Measurements from ENCODE around the gene DENND5B.
"Not testable (repeated sequence)": the region's sequence is repeated elsewhere in the genome, so short reads cannot be mapped to it uniquely, and the experiment has no call there.

DENND5B gene

DNA sequence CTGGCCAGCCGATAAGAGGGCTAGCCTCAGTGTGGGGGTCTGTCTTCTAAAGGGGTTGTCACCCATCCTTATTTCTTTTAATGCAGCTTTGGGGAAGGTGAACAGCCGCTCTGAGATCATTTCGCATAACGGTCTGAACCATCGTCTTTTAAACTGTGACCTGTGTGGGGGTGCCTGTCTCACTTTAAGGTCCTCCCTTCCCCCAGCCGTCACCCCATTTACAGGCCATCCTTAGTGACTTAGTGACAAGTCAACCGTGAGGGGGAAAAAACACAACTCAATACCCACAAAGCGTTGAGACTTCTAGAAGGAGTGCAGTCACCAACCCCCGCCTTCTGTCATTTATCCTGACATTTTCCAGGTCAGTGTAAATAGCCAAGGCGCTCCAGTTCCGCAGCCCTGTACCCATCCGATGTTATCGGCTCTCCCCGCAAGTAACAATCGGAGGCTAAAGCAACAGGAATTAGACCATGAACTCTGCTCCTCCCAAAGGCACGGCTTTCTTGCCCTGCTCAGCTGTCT lies 505 bp upstream of the DENND5B start:
- DNase-seq (ENCODE audit: low read depth in 3 of 3): peak in 1 of 3 donors; percentile 1

GRCh38 chr12:31589904-31590641 lies 863 bp downstream of the DENND5B start:
- peak in 1 of 3 donors; percentile 5 for DNase-seq (ENCODE audit: low read depth in 3 of 3)

DNA sequence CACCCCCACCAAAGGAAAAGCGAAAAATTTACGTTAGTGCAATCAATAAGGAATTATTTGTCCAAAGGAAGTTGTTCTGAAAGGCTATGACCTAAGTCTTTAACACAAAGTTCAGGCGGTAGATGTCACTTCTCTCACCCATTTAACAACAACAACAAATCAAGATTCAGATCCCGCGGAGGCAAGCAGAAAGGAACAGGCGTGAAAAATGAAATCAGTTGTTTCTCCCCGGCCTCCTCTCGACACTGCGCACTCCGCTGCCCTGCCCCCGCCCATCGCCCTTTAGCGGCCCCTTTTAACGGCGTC lies 1.4 kb downstream of the DENND5B start:
- peak in 1 of 3 donors; percentile 15 for DNase-seq (ENCODE audit: low read depth in 3 of 3)

- no peak for DNase-seq (ENCODE audit: low read depth in 3 of 3)
Measured at GRCh38 chr12:31588976-31589375, 2.0 kb downstream of the DENND5B start.

DNA sequence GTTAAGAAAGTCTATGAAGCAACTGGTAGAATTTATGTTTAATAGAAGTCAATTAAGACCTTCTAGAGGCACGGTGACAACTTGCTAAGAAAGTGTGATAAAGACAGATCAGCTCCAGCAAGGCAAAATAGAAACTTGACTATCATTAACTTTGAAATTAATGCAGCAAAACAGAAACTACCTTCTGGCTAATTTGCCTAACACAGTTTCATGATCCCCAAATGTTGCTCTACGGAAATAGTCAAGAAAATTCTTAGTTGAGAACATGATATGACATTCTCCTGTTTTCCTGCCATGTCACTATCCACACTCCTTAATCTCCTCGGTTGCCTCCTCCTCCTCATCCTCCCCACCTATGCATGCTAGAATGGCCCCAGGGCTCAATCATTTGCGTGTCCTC lies 4.2 kb downstream of the DENND5B start:
- DNase-seq (ENCODE audit: low read depth in 3 of 3): no peak

DNA sequence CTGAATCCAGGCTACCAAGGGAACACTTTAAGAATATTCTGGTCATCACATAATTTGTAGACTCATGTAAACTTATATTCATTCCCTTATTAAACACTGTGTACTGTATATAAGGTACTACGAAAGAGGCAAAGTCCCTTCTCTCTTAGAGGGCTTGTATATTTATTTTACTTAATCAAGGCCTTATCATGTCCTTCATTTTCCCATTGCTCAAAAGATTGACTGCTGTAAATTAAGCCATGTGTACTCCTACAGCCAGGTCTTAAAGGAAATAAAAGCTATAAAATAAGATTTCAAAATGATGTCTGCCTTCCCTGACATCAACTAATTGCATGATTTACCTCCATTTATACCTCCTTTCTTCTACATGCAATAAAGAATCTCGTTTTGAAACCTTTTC lies 5.0 kb downstream of the DENND5B start:
- DNase-seq (ENCODE audit: low read depth in 3 of 3): no peak

DNA sequence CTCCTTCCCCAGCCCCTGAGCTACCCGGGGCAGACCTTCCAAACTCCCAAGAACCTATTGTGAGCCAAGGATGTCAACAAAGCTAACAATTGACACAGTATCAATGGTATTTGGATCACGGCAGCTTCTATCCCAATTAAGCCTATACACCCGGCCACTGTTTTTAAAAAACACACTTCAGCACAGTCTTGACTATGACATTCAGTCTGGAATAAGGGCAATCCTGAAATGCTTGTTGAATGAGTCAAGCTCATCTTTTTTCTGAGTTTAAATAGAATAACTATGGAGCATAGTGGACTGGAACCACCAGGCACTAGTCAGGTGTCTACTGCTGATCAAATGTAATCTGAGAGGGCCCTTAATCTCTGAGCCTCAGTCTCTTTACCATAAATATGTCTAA lies 5.7 kb downstream of the DENND5B start:
- no peak for DNase-seq (ENCODE audit: low read depth in 3 of 3)

- DNase-seq (ENCODE audit: low read depth in 3 of 3): no peak
Measured at GRCh38 chr12:31584782-31585181, 6.2 kb downstream of the DENND5B start.

- no peak for DNase-seq (ENCODE audit: low read depth in 3 of 3)
Measured at GRCh38 chr12:31583878-31584277, 7.1 kb downstream of the DENND5B start.

DNA sequence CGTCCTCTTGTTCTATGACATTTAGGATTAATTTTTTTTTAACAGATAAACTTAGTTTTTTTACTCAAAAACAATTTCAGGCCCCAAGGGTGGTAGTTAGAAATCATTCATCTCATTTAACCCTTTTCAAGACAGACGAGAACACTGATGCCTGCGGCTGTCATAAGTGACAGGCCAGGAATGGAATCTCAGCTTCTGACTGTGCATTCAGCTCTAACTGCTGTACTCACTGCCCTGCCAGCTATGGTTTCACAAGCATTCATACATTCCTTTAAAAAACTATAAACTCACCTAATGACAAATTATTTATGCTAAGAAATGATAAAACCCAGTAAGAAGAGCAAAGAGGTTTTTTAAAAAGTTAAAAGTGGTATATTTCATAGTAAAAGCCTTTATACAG lies 8.8 kb downstream of the DENND5B start:
- no peak for DNase-seq (ENCODE audit: low read depth in 3 of 3)

- no peak for DNase-seq (ENCODE audit: low read depth in 3 of 3)
Measured at GRCh38 chr12:31578632-31579031, 12.3 kb downstream of the DENND5B start.

DNA sequence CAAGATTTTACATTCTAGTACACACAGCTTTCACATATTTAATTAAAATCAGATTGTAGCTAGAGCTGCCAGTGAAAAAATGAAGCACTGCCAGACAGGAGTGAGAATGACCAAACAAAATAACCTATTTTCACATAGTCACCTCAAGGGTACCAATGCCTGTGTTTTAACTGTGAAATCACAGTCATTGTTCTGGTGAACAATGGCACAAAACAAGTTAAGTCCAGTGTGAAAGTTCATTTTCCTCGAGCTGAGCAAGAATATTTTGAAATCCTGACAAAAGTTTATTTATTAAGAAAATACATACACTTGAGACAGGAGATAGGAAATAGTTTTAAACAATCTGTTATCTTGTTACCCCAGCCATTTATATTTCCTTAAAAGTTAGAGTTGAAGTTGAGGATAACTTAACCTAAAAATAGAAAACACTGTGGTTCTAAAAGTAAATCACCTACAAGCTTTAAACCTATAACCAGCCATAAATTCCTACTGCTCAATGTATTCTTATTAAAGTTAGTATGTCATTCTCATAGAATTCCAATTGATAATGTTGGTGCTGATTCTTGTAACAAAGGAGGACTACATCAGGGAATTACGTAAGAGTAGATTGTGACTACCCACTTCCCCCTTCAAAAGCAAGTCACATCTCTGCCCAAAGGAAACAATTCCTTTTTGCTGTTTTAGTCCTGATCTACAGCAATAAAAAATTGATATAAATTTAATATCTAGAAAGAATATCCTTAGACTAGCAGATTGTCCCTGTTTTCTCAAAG lies 15.9 kb downstream of the DENND5B start:
- DNase-seq (ENCODE audit: low read depth in 3 of 3): no peak

DNA sequence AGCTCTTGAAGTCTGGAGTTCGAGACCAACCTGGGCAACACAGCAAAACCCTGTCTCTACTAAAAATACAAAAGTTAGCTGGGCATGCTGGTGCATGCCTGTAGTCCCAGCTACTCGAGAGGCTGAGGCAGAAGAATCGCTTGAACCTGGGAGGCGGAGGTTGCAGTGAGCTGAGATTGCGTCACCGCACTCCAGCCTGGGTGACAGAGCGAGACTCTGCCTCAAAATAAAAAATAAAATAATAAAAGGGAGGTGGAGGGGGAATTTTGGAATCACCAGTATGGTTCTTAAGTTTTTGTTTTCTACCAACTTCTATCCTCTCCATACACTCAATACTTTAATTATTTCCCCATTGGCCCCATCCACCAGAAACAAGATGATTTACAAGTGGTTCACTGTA lies 16.6 kb downstream of the DENND5B start:
- DNase-seq (ENCODE audit: low read depth in 3 of 3): not testable (repeated sequence)

GRCh38 chr12:31572900-31573600 lies 17.9 kb downstream of the DENND5B start:
- DNase-seq (ENCODE audit: low read depth in 3 of 3): no peak

GRCh38 chr12:31570880-31571279 lies 20.1 kb downstream of the DENND5B start:
- no peak for DNase-seq (ENCODE audit: low read depth in 3 of 3)

DNA sequence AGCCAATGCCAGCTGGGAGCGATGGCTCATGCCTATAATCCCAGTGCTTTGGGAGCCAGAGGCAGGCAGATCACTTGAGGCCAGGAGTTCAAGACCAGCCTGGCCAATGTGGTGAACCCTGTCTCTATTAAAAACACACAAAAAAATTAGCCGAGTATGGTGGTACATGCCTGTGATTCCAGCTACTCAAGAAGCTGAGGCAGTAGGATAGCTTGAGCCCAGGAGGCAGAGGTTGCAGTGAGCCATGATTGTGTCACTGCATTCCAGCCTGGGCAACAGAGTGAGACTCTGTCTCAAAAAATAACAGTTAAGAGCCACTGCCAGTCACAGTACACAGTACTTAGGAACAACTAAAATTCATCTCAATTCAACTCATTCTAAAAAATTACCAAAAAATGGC lies 21.4 kb downstream of the DENND5B start:
- not testable (repeated sequence) for DNase-seq (ENCODE audit: low read depth in 3 of 3)

GRCh38 chr12:31568498-31568897 lies 22.4 kb downstream of the DENND5B start:
- no peak for DNase-seq (ENCODE audit: low read depth in 3 of 3)

- DNase-seq (ENCODE audit: low read depth in 3 of 3): no peak
Measured at GRCh38 chr12:31567029-31567428, 23.9 kb downstream of the DENND5B start.

- no peak for DNase-seq (ENCODE audit: low read depth in 3 of 3)
Measured at GRCh38 chr12:31566547-31566946, 24.4 kb downstream of the DENND5B start.

GRCh38 chr12:31562594-31563328 lies 28.2 kb downstream of the DENND5B start:
- DNase-seq (ENCODE audit: low read depth in 3 of 3): no peak

DNA sequence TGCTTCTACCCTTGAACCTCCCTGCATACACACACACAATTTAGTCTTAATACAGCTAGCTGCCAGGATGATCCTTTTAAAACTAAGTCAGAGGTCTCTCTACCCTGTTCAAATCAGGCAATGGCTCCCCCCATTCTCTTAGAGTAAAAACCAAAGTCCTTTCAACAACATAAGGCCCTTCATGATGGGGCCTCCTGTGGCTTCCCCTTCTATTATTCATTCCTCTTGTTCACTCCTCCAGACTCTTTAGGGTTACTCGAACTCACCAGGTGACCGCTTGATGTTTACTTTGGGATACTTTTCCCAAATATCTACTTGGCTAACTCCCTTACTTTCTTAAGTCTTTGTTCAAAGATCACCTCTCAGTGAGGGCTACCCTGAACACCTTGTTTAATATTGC lies 30.4 kb downstream of the DENND5B start:
- DNase-seq (ENCODE audit: low read depth in 3 of 3): no peak

- DNase-seq (ENCODE audit: low read depth in 3 of 3): no peak
Measured at GRCh38 chr12:31558521-31558920, 32.4 kb downstream of the DENND5B start.
